Gastrocnemius medialis (tissue), 4 donors: Measurements from ENCODE around the gene RABGAP1L. TPM values are rescaled to one million over a fixed set of nuclear protein-coding genes. Genes with fewer than 3 reads are reported as not detected.
"Not testable (repeated sequence)": the region's sequence is repeated elsewhere in the genome, so short reads cannot be mapped to it uniquely, and the experiment has no call there.

ENCODE experiments used
- ATAC-seq, 2 donors: fragments of 150-250 bp; one replicate each; pipeline ENCODE4 v1.9.1; 2016
- DNase-seq, 2 donors: peaks; one replicate each; pipeline ENCODE4 v3.0.0-alpha.2; 2019
- H3K27ac ChIP-seq, 4 donors: fragments of 200-600 bp; sonication (generic); 1 replicate in 1 of 4; 2 replicates in 3 of 4; pipeline ENCODE4 v1.5.1; 2016 to 2018; ENCODE audit warnings: mild to moderate bottlenecking in 2 of 4, moderate library complexity in 1 of 4
- H3K27me3 ChIP-seq, 3 donors: fragments of 200-600 bp; sonication (generic) in 2 of 3; 1 replicate in 1 of 3; 2 replicates in 2 of 3; pipeline versions ENCODE4 v1.5.1 to v1.6.0; 2016 to 2019; ENCODE audit warnings: mild to moderate bottlenecking in 1 of 3, moderate library complexity in 1 of 3
- H3K36me3 ChIP-seq, 2 donors: fragments of 200-600 bp; sonication (generic) in 1 of 2; one replicate each; pipeline ENCODE4 v1.5.1; 2017 to 2018
- H3K4me1 ChIP-seq, 2 donors: fragments of 200-600 bp; sonication (generic) in 1 of 2; one replicate each; pipeline ENCODE4 v1.5.1; 2016 to 2017; ENCODE audit warnings: mild to moderate bottlenecking in 2 of 2
- H3K4me3 ChIP-seq, 4 donors: fragments of 200-600 bp; sonication (generic) in 3 of 4; 1 replicate in 1 of 4; 2 replicates in 3 of 4; pipeline ENCODE4 v1.5.1; 2016 to 2019; ENCODE audit warnings: mild to moderate bottlenecking in 2 of 4
- H3K9me3 ChIP-seq, 3 donors: fragments of 200-600 bp; sonication (generic) in 2 of 3; 1 replicate in 1 of 3; 2 replicates in 2 of 3; pipeline ENCODE4 v1.5.1; 2016 to 2019
- POLR2A ChIP-seq, 2 donors: fragments of 450-650 bp; IDR thresholded peaks; one replicate each; pipeline ENCODE4 v1.6.1; 2017; ENCODE audit warnings: antibody characterized with exemption in 2 of 2, mild to moderate bottlenecking in 2 of 2, moderate library complexity in 2 of 2
- in situ Hi-C, 4 donors: fragments of 200-750 bp; cut with MboI; loops; one replicate each; pipeline versions ENCODE4 v1.15.0 to v1.8.0; 2017; ENCODE audit warnings: low sequenced_read_pairs in 4 of 4
- intact Hi-C: fragments of 100-400 bp; cut with DNase I; formaldehyde crosslinking; loops from one replicate; pipeline ENCODE4 v1.15.1; 2023; ENCODE audit warnings: low total_unique reads
- total RNA-seq, 4 donors: library from RNA; depleted of rRNA; stranded (reverse); fragments of >200 nt; gene quantifications; one replicate each; pipeline versions ENCODE4 v1.1.0 to v1.2.3, GENCODE V29; 2016
- TF ChIP-seq, protein P1 (sequence below), 5 experiments: fragments of 450-650 bp in 3 of 5; fragments of 200-600 bp in 2 of 5; sonication (generic) in 2 of 5; IDR thresholded peaks in 4 of 5; conservative IDR thresholded peaks in 1 of 5; 1 replicate in 4 of 5; 2 replicates in 1 of 5; pipeline ENCODE4 v1.5.1; 2016 to 2019; ENCODE audit warnings: antibody characterized with exemption in 5 of 5, mild to moderate bottlenecking in 3 of 5, moderate library complexity in 3 of 5

The RABGAP1L gene
- total RNA-seq, 4 donors from 2014 or later = 8.8 to 22.2 (median 14.9) TPM

DNA sequence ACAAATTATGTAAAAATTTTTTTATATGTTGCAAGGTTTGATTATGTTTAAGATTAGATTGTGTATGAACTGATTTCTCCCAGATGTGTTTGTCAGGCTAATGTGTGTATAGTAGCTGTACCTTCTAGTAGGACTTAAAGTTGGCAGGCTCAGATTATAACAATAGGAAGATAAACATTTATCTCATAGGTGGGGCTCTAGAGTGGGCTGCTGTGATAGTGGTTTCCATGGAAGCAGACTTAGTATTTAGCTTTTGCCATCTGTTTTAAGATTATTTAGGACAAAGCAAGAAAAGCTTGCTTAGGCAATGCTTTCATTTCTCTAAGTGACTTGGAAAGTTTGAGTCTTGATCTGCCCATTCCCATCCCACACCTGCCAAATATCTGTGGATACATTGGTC is 652.7 kb downstream of the RABGAP1L start:
- no peak overlapping the region for H3K27ac ChIP-seq
- H3K4me1 ChIP-seq = no peaks in the 10 kb centered on the region

DNA sequence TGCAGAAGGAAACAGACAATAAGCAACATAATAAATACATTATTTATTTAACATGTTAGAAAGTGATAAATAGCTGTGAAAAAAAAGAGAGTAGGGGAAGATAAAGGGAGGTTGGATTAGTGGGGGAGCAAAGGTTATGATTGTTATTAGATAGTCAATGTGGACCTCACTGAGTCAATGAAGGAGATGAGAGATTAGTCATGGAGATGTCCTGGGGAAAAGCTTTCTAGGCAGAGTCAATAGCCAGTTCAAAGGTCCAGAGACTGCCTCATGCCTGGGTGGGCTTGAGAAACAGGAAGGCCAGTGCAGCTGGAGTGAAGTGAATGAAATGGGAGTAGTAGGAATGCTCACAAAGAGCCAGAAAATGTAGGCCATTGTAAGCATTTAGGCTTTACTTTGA is 653.3 kb downstream of the RABGAP1L start:
- DNase-seq (no peak), ATAC-seq (no peak)
- H3K4me1 ChIP-seq = no peaks in the 10 kb centered on the region
- no peak overlapping the region for H3K27ac ChIP-seq
- intact Hi-C loops (no loop called here), in situ Hi-C loops (no loop called here)
- no peak overlapping the region for H3K4me3 ChIP-seq
- H3K36me3 ChIP-seq = no peaks in the 10 kb centered on the region
- no peak for TF ChIP-seq POLR2A (IDR thresholded peaks at IDR 0.05)
- TF ChIP-seq, protein P1, sequence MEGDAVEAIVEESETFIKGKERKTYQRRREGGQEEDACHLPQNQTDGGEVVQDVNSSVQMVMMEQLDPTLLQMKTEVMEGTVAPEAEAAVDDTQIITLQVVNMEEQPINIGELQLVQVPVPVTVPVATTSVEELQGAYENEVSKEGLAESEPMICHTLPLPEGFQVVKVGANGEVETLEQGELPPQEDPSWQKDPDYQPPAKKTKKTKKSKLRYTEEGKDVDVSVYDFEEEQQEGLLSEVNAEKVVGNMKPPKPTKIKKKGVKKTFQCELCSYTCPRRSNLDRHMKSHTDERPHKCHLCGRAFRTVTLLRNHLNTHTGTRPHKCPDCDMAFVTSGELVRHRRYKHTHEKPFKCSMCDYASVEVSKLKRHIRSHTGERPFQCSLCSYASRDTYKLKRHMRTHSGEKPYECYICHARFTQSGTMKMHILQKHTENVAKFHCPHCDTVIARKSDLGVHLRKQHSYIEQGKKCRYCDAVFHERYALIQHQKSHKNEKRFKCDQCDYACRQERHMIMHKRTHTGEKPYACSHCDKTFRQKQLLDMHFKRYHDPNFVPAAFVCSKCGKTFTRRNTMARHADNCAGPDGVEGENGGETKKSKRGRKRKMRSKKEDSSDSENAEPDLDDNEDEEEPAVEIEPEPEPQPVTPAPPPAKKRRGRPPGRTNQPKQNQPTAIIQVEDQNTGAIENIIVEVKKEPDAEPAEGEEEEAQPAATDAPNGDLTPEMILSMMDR (IDR thresholded peaks at IDR 0.05 in 4 of 5, conservative IDR thresholded peaks at IDR 0.05 in 1 of 5) = no peak
- no peaks in the 10 kb centered on the region for H3K9me3 ChIP-seq
- no peaks in the 10 kb centered on the region for H3K27me3 ChIP-seq

More for the DNA sequence above, 652.7 kb downstream of the RABGAP1L start:
- Histone ChIP-seq H3K9me3 (no peaks in the 10 kb centered on the region), H3K27me3 (no peaks in the 10 kb centered on the region), H3K4me3 (no peak overlapping the region), H3K36me3 (no peaks in the 10 kb centered on the region)
- DNase-seq = no peak
- intact Hi-C loops = no loop called here
- in situ Hi-C loops = no loop called here
- no peak for ATAC-seq
- TF ChIP-seq POLR2A (IDR thresholded peaks at IDR 0.05) = no peak
- TF ChIP-seq, protein P1 (IDR thresholded peaks at IDR 0.05 in 4 of 5, conservative IDR thresholded peaks at IDR 0.05 in 1 of 5) = no peak

DNA sequence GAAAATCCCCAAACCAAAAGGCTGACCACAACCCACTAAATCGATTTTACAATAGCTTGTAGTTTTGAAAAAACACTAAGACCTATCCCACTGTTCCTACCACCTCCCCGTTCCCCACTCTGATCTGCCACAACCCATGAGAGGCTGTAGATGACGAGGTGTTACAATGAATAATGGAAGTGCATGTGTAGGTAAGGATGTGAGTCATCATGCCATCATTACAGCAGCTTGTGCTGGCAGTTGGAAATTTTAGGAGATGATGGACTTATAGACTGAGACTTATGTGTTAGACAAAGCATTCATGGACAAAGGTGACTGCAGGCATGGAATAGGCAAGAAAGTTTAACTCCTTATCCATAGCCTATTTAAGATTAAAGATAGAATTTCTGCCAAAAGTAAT is 655.7 kb downstream of the RABGAP1L start:
- H3K4me3 ChIP-seq = no peak overlapping the region
- H3K36me3 ChIP-seq = no peaks in the 10 kb centered on the region
- H3K9me3 ChIP-seq = no peaks in the 10 kb centered on the region
- intact Hi-C loops = no loop called here
- no peak for ATAC-seq
- no peak for TF ChIP-seq POLR2A (IDR thresholded peaks at IDR 0.05)
- TF ChIP-seq, protein P1 (IDR thresholded peaks at IDR 0.05 in 4 of 5, conservative IDR thresholded peaks at IDR 0.05 in 1 of 5) = no peak
- H3K27ac ChIP-seq = no peak overlapping the region
- DNase-seq = no peak
- in situ Hi-C loops = no loop called here
- H3K4me1 ChIP-seq = no peaks in the 10 kb centered on the region
- H3K27me3 ChIP-seq = no peaks in the 10 kb centered on the region

DNA sequence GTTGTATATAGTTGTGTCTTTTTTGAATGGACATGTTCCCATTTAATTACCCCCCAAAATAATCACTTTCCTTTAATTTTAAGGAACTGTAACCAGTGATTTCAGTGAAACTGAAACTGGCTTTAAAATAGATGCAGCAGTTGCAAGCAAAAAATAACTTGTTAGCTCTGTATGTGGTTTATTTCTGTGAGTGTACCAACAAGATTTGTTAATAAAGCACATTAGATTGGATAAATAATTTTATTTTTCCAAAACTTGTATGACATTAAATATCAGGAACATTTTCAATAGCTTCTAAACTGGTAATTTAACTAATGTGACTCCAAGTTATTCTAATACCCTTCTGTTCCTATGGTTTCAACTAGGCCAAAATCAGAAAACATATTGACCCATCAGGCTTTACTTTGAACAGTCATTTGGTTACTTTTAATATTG is 656.2 kb downstream of the RABGAP1L start:
- in situ Hi-C loops (no loop called here), intact Hi-C loops (no loop called here)
- no peak for DNase-seq
- H3K9me3 ChIP-seq = no peaks in the 10 kb centered on the region
- no peak for ATAC-seq
- no peaks in the 10 kb centered on the region for H3K27me3 ChIP-seq
- no peak for TF ChIP-seq POLR2A (IDR thresholded peaks at IDR 0.05)
- TF ChIP-seq, protein P1 (IDR thresholded peaks at IDR 0.05 in 4 of 5, conservative IDR thresholded peaks at IDR 0.05 in 1 of 5) = no peak
- H3K27ac ChIP-seq = no peak overlapping the region
- no peaks in the 10 kb centered on the region for H3K4me1 ChIP-seq
- H3K36me3 ChIP-seq = no peaks in the 10 kb centered on the region
- H3K4me3 ChIP-seq = no peak overlapping the region

DNA sequence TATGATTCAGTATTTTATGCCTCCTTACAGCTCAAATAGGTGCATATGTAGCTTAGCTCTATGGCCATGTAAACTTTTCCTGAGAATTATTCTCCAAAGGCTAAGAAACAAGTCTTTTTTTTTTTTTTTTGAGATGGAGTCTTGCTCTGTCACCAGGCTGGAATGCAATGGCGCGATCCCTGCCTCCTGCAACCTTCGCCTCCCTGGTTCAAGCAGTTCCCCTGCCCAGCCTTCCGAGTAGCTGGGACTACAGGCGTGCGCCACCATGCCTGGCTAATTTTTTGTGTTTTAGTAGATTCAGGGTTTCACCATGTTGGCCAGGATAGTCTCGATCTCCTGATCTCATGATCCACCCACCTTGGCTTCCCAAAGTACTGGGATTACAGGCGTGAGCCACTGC is 657.3 kb downstream of the RABGAP1L start:
- DNase-seq, H3K36me3 ChIP-seq, in situ Hi-C loops, H3K4me3 ChIP-seq, H3K9me3 ChIP-seq, H3K27me3 ChIP-seq, H3K4me1 ChIP-seq, intact Hi-C loops, ATAC-seq, H3K27ac ChIP-seq: not testable (repeated sequence)
